Body of pancreas (tissue), 4 donors: ENCODE measurements around the gene ATG2B.

ENCODE experiments used
- POLR2A ChIP-seq, 3 donors: fragments of 450-650 bp; IDR thresholded peaks; one replicate each; pipeline ENCODE4 v1.6.1; 2016; ENCODE audit warnings: antibody characterized with exemption in 3 of 3, mild to moderate bottlenecking in 2 of 3
- TF ChIP-seq, protein P1 (sequence below), 7 experiments: fragments of 450-650 bp in 4 of 7; fragments of 200-600 bp in 3 of 7; sonication (generic) in 3 of 7; IDR thresholded peaks; one replicate each; pipeline ENCODE4 v1.5.1; 2016 to 2019; ENCODE audit warnings: antibody characterized with exemption in 7 of 7

DNA sequence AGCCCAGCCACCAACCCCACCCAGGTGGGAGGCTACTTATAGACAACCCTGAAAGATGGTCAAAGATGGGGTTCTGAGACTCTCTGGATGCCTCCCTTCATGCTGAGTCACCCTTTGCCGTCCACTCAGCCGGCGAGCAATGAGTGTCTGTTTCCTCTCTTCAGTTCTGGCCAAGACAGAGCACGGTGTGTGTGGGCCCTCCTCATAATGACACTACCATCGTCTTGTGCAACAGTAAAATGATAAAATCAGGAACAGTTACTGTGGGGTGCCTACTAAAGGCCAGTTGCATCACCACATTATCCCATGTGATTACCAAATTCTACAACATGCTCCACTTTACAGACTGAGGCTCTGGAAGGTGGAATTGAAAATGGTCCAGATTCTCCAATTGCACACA, 114.1 kb downstream of the ATG2B start:
- TF ChIP-seq POLR2A (IDR thresholded peaks at IDR 0.05), result no peak
- TF ChIP-seq, protein P1, sequence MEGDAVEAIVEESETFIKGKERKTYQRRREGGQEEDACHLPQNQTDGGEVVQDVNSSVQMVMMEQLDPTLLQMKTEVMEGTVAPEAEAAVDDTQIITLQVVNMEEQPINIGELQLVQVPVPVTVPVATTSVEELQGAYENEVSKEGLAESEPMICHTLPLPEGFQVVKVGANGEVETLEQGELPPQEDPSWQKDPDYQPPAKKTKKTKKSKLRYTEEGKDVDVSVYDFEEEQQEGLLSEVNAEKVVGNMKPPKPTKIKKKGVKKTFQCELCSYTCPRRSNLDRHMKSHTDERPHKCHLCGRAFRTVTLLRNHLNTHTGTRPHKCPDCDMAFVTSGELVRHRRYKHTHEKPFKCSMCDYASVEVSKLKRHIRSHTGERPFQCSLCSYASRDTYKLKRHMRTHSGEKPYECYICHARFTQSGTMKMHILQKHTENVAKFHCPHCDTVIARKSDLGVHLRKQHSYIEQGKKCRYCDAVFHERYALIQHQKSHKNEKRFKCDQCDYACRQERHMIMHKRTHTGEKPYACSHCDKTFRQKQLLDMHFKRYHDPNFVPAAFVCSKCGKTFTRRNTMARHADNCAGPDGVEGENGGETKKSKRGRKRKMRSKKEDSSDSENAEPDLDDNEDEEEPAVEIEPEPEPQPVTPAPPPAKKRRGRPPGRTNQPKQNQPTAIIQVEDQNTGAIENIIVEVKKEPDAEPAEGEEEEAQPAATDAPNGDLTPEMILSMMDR (IDR thresholded peaks at IDR 0.05), result no peak
